LNCaP clone FGC (cell line): ENCODE results near the gene LGR5.

ENCODE experiments used
- DNase-seq: peaks from one replicate; pipeline ENCODE4 v3.0.0-alpha.2; 2011; ENCODE audit warnings: low read depth
- H3K4me3 ChIP-seq: 2 replicates; pipeline ENCODE4 v1.5.1; 2011; ENCODE audit warnings: mild to moderate bottlenecking, low read depth, low read length, control low read depth
- TF ChIP-seq, protein P1 (sequence below): IDR thresholded peaks from 2 replicates; pipeline ENCODE4 v1.5.1; 2012; ENCODE audit warnings: mild to moderate bottlenecking; ENCODE audit not compliant: control insufficient read depth, insufficient read depth; ENCODE audit errors: extremely low read depth

Gene LGR5, protein sequence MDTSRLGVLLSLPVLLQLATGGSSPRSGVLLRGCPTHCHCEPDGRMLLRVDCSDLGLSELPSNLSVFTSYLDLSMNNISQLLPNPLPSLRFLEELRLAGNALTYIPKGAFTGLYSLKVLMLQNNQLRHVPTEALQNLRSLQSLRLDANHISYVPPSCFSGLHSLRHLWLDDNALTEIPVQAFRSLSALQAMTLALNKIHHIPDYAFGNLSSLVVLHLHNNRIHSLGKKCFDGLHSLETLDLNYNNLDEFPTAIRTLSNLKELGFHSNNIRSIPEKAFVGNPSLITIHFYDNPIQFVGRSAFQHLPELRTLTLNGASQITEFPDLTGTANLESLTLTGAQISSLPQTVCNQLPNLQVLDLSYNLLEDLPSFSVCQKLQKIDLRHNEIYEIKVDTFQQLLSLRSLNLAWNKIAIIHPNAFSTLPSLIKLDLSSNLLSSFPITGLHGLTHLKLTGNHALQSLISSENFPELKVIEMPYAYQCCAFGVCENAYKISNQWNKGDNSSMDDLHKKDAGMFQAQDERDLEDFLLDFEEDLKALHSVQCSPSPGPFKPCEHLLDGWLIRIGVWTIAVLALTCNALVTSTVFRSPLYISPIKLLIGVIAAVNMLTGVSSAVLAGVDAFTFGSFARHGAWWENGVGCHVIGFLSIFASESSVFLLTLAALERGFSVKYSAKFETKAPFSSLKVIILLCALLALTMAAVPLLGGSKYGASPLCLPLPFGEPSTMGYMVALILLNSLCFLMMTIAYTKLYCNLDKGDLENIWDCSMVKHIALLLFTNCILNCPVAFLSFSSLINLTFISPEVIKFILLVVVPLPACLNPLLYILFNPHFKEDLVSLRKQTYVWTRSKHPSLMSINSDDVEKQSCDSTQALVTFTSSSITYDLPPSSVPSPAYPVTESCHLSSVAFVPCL

DNA sequence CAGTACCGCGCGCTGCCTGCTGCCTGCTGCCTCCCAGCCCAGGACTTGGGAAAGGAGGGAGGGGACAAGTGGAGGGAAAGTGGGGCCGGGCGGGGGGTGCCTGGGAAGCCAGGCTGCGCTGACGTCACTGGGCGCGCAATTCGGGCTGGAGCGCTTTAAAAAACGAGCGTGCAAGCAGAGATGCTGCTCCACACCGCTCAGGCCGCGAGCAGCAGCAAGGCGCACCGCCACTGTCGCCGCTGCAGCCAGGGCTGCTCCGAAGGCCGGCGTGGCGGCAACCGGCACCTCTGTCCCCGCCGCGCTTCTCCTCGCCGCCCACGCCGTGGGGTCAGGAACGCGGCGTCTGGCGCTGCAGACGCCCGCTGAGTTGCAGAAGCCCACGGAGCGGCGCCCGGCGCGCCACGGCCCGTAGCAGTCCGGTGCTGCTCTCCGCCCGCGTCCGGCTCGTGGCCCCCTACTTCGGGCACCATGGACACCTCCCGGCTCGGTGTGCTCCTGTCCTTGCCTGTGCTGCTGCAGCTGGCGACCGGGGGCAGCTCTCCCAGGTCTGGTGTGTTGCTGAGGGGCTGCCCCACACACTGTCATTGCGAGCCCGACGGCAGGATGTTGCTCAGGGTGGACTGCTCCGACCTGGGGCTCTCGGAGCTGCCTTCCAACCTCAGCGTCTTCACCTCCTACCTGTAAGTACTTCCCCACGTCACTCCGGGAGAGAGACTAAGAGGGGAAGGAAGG is at the start of gene LGR5:
Gene LGR5, plus strand, starts transcription at position 186 of the 732 bp plus-strand sequence. Its CDS starts 283 bp downstream, at position 469.
- DNase-seq: no peak
- TF ChIP-seq, protein P1, sequence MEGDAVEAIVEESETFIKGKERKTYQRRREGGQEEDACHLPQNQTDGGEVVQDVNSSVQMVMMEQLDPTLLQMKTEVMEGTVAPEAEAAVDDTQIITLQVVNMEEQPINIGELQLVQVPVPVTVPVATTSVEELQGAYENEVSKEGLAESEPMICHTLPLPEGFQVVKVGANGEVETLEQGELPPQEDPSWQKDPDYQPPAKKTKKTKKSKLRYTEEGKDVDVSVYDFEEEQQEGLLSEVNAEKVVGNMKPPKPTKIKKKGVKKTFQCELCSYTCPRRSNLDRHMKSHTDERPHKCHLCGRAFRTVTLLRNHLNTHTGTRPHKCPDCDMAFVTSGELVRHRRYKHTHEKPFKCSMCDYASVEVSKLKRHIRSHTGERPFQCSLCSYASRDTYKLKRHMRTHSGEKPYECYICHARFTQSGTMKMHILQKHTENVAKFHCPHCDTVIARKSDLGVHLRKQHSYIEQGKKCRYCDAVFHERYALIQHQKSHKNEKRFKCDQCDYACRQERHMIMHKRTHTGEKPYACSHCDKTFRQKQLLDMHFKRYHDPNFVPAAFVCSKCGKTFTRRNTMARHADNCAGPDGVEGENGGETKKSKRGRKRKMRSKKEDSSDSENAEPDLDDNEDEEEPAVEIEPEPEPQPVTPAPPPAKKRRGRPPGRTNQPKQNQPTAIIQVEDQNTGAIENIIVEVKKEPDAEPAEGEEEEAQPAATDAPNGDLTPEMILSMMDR: no peak
- no peak within 1 kb of the TSS for H3K4me3 ChIP-seq

DNA sequence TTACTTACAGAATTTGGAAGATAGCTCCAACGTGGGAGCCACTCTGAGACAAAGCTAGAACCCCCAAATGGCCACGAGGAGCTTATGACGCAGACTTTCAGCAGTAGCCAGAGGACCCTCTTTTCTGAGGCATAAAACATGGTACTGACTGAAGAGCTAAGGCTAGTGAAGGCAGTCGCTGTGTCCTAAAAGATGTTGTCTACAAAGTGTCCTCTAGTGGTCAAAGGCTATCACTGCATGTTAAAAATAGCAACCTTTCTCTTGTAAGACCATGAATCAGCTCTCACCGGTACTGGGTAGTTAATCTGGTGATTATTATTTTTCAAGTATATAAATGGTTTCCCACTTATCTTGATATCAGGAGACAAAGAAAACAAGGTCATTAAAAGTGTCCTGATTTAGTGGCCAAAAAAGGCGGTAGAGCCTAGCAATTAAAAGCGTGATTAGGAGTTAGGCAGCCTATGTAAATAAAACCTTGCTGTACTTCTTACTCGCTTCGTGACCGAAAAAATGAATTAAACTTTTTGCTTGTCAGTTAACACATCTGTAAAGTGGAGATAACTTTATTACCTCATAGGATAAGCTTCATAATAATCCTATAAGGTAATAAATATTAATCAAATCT is 47.0 kb upstream of the LGR5 start:
- no peak overlapping the region for H3K4me3 ChIP-seq
- peak; percentile 51 for DNase-seq
- TF ChIP-seq, protein P1: peak; percentile 88

DNA sequence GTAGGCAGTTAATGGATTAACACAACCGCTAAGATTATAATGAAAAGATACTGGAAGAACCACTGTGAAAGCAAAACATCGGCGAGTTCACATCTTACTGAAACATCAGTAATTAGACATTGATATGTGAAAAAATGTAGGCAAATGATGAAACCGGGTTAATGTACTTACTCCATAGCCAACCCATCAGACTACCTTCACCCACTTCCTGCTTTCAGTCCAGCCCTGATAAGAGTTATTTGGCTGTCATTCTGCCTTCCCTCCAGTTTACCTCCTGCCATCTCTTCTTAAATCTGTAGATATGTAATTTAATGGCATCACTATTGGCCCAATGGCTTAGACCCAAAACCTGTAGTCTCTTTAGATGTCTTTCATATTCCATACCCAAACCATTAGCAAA is 46.0 kb upstream of the LGR5 start:
- no peak for DNase-seq
- TF ChIP-seq, protein P1: no peak

DNA sequence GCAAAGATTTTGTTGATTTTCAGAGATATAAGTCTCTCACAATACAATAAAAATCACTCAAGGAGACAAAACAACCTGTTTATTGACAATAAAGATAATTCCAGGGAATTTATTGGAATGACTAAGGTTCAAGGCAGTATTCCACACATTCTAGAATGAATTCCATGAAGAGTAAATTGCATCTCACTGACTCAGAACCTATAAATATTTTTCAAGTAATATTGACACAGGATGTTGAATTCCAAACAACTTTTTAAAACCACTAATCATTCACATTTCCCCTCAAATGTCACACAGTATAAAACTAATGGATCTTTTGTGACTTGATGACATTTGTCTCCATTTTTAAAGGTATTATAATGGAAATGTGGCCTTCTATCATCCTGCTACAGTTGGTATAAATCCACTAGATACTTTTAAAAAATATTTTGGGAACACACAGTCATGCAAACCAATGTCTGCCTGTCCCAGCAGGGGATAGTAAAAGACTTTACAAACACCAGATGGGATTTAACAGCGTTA is 42.1 kb upstream of the LGR5 start:
- no peak overlapping the region for H3K4me3 ChIP-seq
- TF ChIP-seq, protein P1: 0 out of 2 replicates have a peak, but pooled peaks have one; percentile 5
- no peak for DNase-seq

More for the DNA sequence above, 46.0 kb upstream of the LGR5 start:
- no peak overlapping the region for H3K4me3 ChIP-seq

DNA sequence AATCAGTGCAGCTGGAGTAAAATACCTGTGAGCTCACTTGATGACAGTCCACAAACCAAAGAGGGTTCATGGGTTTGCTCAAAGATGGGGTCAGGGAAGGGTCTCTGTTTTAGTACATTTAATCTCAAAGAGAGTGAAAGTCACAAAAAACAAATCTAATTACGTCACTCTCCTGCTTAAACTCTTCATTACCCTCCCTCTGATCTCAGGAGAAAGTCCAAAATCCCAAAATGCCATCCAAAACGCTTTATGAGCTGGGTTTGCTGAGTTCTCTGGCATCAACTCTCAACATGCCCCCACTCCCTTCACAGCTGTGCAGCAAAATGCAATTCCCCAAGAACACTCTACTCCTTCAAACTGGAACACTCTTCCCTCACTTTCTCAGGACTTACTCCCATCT is 40.4 kb upstream of the LGR5 start:
- no peak for DNase-seq
- TF ChIP-seq, protein P1: no peak
- H3K4me3 ChIP-seq: no peak overlapping the region

DNA sequence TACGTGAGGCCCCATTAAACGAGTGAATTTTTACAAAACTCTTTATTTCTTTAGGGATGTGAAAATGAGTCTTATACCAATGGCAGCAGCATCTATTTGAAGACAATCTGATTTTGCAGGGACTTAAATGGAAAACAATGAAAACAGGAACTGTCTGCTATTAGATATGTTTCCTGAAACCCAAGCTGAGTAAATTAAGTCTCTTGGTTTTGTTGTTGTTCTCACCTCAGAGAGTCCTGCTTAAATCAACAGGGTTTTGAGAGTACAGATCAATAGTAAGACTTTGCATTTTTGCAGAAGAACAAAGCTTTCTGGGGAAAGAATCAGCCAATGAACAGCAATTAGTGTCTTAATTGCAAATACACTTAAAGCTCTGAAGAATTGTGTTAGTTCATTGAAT is 39.1 kb upstream of the LGR5 start:
- TF ChIP-seq, protein P1: no peak
- DNase-seq: no peak
- H3K4me3 ChIP-seq: no peak overlapping the region
